HS-5 (cell line): Measurements from ENCODE around the gene AJM1.
"Not testable (repeated sequence)": the region's sequence is repeated elsewhere in the genome, so short reads cannot be mapped to it uniquely, and the experiment has no call there.

Experiments
- DNase-seq: peaks from one replicate; pipeline ENCODE4 v3.0.0-alpha.2; 2012; ENCODE audit warnings: low read depth

Gene AJM1

GRCh38 chr9:136856541-136857141, 14.4 kb downstream of the AJM1 start:
- DNase-seq = no peak

- no peak for DNase-seq
These were observed 14.9 kb downstream of the AJM1 start for GRCh38 chr9:136857166-136857565.

- no peak for DNase-seq
These were observed 15.5 kb downstream of the AJM1 start for GRCh38 chr9:136857581-136858412.

GRCh38 chr9:136858452-136858843, 16.2 kb downstream of the AJM1 start:
- no peak for DNase-seq

- no peak for DNase-seq
These were observed 16.8 kb downstream of the AJM1 start for GRCh38 chr9:136858844-136859757.

- no peak for DNase-seq
These were observed 18.3 kb downstream of the AJM1 start for GRCh38 chr9:136860529-136860928.

GRCh38 chr9:136860933-136861873, 18.9 kb downstream of the AJM1 start:
- no peak for DNase-seq

GRCh38 chr9:136861874-136862457, 19.7 kb downstream of the AJM1 start:
- DNase-seq = no peak

- no peak for DNase-seq
These were observed 20.8 kb downstream of the AJM1 start for GRCh38 chr9:136862849-136863622.

- DNase-seq = no peak
These were observed 21.5 kb downstream of the AJM1 start for GRCh38 chr9:136863623-136864273.

- no peak for DNase-seq
These were observed 22.9 kb downstream of the AJM1 start for GRCh38 chr9:136865041-136865767.

- no peak for DNase-seq
These were observed 23.5 kb downstream of the AJM1 start for GRCh38 chr9:136865768-136866103.

- not testable (repeated sequence) for DNase-seq
These were observed 24.7 kb downstream of the AJM1 start for GRCh38 chr9:136866898-136867421.

GRCh38 chr9:136867480-136867879, 25.2 kb downstream of the AJM1 start:
- DNase-seq = no peak

GRCh38 chr9:136867917-136868316, 25.6 kb downstream of the AJM1 start:
- no peak for DNase-seq

GRCh38 chr9:136868644-136869043, 26.4 kb downstream of the AJM1 start:
- DNase-seq = no peak

- not testable (repeated sequence) for DNase-seq
These were observed 27.3 kb downstream of the AJM1 start for GRCh38 chr9:136869611-136870010.

GRCh38 chr9:136875155-136875554, 32.9 kb downstream of the AJM1 start:
- no peak for DNase-seq

GRCh38 chr9:136876476-136876875, 34.2 kb downstream of the AJM1 start:
- no peak for DNase-seq
